PFSK-1 (cell line): ENCODE measurements around the gene KRT222.

Experiments used
- POLR2AphosphoS5 ChIP-seq: IDR thresholded peaks from 2 replicates; pipeline ENCODE4 v1.6.1; 2012; ENCODE audit warnings: low read depth, mild to moderate bottlenecking, control low read depth, low read length, moderate library complexity
- SIN3A ChIP-seq: IDR thresholded peaks from 2 replicates; pipeline ENCODE4 v1.6.1; 2012; ENCODE audit warnings: mild to moderate bottlenecking, low read length, moderate library complexity, borderline replicate concordance; ENCODE audit not compliant: insufficient read depth
- TAF1 ChIP-seq: IDR thresholded peaks from 2 replicates; pipeline ENCODE4 v1.6.1; 2012; ENCODE audit warnings: low read length, control low read depth, borderline replicate concordance; ENCODE audit not compliant: insufficient read depth
- TF ChIP-seq, protein P1 (sequence below), 2 experiments: IDR thresholded peaks; 2 replicates each; pipeline versions ENCODE4 v1.6.1 to v1.8.0; 2011 to 2012; ENCODE audit warnings: low read depth in 2 of 2, low read length in 2 of 2, control low read depth in 1 of 2, inconsistent platforms in 1 of 2, mild to moderate bottlenecking in 1 of 2, moderate library complexity in 1 of 2; ENCODE audit not compliant: insufficient read depth in 1 of 2

- TF ChIP-seq SIN3A (no peak), TAF1 (no peak), POLR2AphosphoS5 (no peak; the same call in 1 of the 2 replicates)
- TF ChIP-seq, protein P1, sequence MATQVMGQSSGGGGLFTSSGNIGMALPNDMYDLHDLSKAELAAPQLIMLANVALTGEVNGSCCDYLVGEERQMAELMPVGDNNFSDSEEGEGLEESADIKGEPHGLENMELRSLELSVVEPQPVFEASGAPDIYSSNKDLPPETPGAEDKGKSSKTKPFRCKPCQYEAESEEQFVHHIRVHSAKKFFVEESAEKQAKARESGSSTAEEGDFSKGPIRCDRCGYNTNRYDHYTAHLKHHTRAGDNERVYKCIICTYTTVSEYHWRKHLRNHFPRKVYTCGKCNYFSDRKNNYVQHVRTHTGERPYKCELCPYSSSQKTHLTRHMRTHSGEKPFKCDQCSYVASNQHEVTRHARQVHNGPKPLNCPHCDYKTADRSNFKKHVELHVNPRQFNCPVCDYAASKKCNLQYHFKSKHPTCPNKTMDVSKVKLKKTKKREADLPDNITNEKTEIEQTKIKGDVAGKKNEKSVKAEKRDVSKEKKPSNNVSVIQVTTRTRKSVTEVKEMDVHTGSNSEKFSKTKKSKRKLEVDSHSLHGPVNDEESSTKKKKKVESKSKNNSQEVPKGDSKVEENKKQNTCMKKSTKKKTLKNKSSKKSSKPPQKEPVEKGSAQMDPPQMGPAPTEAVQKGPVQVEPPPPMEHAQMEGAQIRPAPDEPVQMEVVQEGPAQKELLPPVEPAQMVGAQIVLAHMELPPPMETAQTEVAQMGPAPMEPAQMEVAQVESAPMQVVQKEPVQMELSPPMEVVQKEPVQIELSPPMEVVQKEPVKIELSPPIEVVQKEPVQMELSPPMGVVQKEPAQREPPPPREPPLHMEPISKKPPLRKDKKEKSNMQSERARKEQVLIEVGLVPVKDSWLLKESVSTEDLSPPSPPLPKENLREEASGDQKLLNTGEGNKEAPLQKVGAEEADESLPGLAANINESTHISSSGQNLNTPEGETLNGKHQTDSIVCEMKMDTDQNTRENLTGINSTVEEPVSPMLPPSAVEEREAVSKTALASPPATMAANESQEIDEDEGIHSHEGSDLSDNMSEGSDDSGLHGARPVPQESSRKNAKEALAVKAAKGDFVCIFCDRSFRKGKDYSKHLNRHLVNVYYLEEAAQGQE (IDR thresholded peaks at IDR 0.05; ENCODE audit: insufficient read depth in 1 of 2, low read depth in 2 of 2, low read length in 2 of 2) = no peak
Observed at GRCh38 chr17:40646791-40647623, 18.0 kb downstream of the KRT222 start.
